ENCODE measurements around the gene PARP3. TPM values are rescaled to one million over a fixed set of nuclear protein-coding genes. Genes with fewer than 3 reads are reported as not detected.

The PARP3 gene
- total RNA-seq, 2 donors from 2014 or later: 22.9 to 27.1 TPM

- DNase-seq: no peak
- Mint-ChIP-seq H3K9me3 (no peaks in the 10 kb centered on the region), H3K27ac (no peak overlapping the region), H3K27me3 (ENCODE audit: low read depth) (no peaks in the 10 kb centered on the region), H3K4me1 (ENCODE audit: low read depth) (peaks cover 6% of the 10 kb centered on the region), H3K36me3 (ENCODE audit: insufficient read depth in 2 of 2) (no peaks in the 10 kb centered on the region), H3K4me3 (no peak overlapping the region)
- no peak for ATAC-seq (replicated peaks in 1 of 2)
These were observed 5.2 kb downstream of the PARP3 start for GRCh38 chr3:51947215-51947900.

- no peak overlapping the region for H3K4me3 Mint-ChIP-seq
- ATAC-seq (replicated peaks in 1 of 2) (no peak), DNase-seq (no peak)
- H3K9me3 Mint-ChIP-seq: no peaks in the 10 kb centered on the region
- peaks cover 2% of the 10 kb centered on the region for H3K4me1 Mint-ChIP-seq (ENCODE audit: low read depth)
- no peak overlapping the region for H3K27ac Mint-ChIP-seq
- H3K27me3 Mint-ChIP-seq (ENCODE audit: low read depth): peaks cover 4% of the 10 kb centered on the region
- no peaks in the 10 kb centered on the region for H3K36me3 Mint-ChIP-seq (ENCODE audit: insufficient read depth in 2 of 2)
These were observed 5.9 kb downstream of the PARP3 start for GRCh38 chr3:51948016-51948580.

DNA sequence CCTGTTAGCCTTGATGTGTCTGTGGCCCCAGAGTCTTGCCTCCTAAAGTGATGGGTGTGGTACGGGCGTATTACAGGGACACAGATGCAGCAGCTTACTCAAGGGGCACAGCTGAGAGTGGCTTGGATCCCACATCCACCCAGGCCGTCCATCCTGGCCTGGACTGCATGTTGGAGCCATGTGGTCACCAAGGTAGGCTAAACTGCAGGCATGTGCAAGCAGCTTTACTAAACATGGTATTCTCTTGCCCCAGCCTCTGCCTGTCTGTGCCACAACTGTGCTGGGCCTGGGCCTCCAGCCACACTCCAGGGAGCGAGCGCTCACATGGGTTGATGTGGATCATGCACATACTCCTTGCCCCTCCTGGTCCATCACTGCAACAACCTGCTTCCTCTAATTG is 7.0 kb downstream of the PARP3 start:
- Mint-ChIP-seq H3K4me1 (ENCODE audit: low read depth) (no peaks in the 10 kb centered on the region), H3K4me3 (no peak overlapping the region), H3K9me3 (no peaks in the 10 kb centered on the region), H3K36me3 (ENCODE audit: insufficient read depth in 2 of 2) (no peaks in the 10 kb centered on the region), H3K27me3 (ENCODE audit: low read depth) (peaks cover 14% of the 10 kb centered on the region), H3K27ac (no peak overlapping the region)
- DNase-seq (no peak), ATAC-seq (replicated peaks in 1 of 2) (no peak)

GRCh38 chr3:51950899-51951298 is 8.7 kb downstream of the PARP3 start:
- no peaks in the 10 kb centered on the region for H3K9me3 Mint-ChIP-seq
- H3K4me1 Mint-ChIP-seq (ENCODE audit: low read depth): no peaks in the 10 kb centered on the region
- no peak overlapping the region for H3K4me3 Mint-ChIP-seq
- H3K27me3 Mint-ChIP-seq (ENCODE audit: low read depth): peaks cover 27% of the 10 kb centered on the region
- ATAC-seq (replicated peaks in 1 of 2): no peak
- no peaks in the 10 kb centered on the region for H3K36me3 Mint-ChIP-seq (ENCODE audit: insufficient read depth in 2 of 2)
- no peak overlapping the region for H3K27ac Mint-ChIP-seq
- no peak for DNase-seq

- H3K9me3 Mint-ChIP-seq: no peaks in the 10 kb centered on the region
- ATAC-seq (replicated peaks in 1 of 2): no peak
- DNase-seq: no peak
- no peak overlapping the region for H3K27ac Mint-ChIP-seq
- H3K4me3 Mint-ChIP-seq: peak overlapping the region in 1 of 2 donors; percentile 4
- H3K36me3 Mint-ChIP-seq (ENCODE audit: insufficient read depth in 2 of 2): peaks cover 0 to 2% of the 10 kb centered on the region in 2 donors
- H3K4me1 Mint-ChIP-seq (ENCODE audit: low read depth): no peaks in the 10 kb centered on the region
- H3K27me3 Mint-ChIP-seq (ENCODE audit: low read depth): peaks cover 27% of the 10 kb centered on the region
These were observed 11.3 kb downstream of the PARP3 start for GRCh38 chr3:51953445-51953844.

- Mint-ChIP-seq H3K4me1 (ENCODE audit: low read depth) (no peaks in the 10 kb centered on the region), H3K27ac (no peak overlapping the region), H3K36me3 (ENCODE audit: insufficient read depth in 2 of 2) (peaks cover 0 to 2% of the 10 kb centered on the region in 2 donors), H3K9me3 (no peaks in the 10 kb centered on the region), H3K27me3 (ENCODE audit: low read depth) (peaks cover 27% of the 10 kb centered on the region), H3K4me3 (no peak overlapping the region)
- ATAC-seq (replicated peaks in 1 of 2): no peak
- DNase-seq: no peak
These were observed 11.9 kb downstream of the PARP3 start for GRCh38 chr3:51954105-51954504.

DNA sequence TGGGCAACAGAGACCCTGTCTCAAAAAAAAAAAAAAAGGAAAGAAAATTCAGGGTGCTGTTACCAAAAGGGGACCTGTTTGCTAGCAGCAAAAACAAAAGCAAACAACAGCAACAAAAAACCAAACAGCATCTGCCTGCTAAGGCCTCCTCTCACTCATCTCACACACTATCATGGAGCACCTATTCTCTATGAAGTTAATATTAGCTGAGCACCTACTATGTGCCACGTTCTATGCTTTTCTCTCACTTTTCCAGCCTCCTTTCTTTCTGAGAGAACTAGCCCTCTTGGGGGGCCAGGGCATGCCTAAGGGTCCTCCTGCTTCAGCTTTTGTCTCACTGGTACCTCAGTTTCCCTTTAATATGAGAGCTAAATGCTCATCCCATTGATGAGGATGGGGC is 12.6 kb downstream of the PARP3 start:
- peaks cover 0 to 2% of the 10 kb centered on the region in 2 donors for H3K36me3 Mint-ChIP-seq (ENCODE audit: insufficient read depth in 2 of 2)
- no peak overlapping the region for H3K27ac Mint-ChIP-seq
- H3K4me1 Mint-ChIP-seq (ENCODE audit: low read depth): no peaks in the 10 kb centered on the region
- no peak for DNase-seq
- no peaks in the 10 kb centered on the region for H3K9me3 Mint-ChIP-seq
- H3K4me3 Mint-ChIP-seq: no peak overlapping the region
- H3K27me3 Mint-ChIP-seq (ENCODE audit: low read depth): peaks cover 27% of the 10 kb centered on the region
- no peak for ATAC-seq (replicated peaks in 1 of 2)

GRCh38 chr3:51955175-51955892 is 13.2 kb downstream of the PARP3 start, which contains the start of gene GPR62:
GPR62 (plus strand) TSS chr3:51955381; CDS start chr3:51955653, 272 bp downstream.
- Mint-ChIP-seq H3K36me3 (ENCODE audit: insufficient read depth in 2 of 2) (peaks cover 0 to 2% of the 10 kb centered on the region in 2 donors), H3K4me3 (peak within 1 kb of the TSS; percentile 48 to 65), H3K4me1 (ENCODE audit: low read depth) (no peaks in the 10 kb centered on the region), H3K9me3 (no peaks in the 10 kb centered on the region), H3K27me3 (ENCODE audit: low read depth) (peaks cover 27% of the 10 kb centered on the region), H3K27ac (no peak within 1 kb of the TSS)
- no peak for DNase-seq
- no peak for ATAC-seq (replicated peaks in 1 of 2)

DNA sequence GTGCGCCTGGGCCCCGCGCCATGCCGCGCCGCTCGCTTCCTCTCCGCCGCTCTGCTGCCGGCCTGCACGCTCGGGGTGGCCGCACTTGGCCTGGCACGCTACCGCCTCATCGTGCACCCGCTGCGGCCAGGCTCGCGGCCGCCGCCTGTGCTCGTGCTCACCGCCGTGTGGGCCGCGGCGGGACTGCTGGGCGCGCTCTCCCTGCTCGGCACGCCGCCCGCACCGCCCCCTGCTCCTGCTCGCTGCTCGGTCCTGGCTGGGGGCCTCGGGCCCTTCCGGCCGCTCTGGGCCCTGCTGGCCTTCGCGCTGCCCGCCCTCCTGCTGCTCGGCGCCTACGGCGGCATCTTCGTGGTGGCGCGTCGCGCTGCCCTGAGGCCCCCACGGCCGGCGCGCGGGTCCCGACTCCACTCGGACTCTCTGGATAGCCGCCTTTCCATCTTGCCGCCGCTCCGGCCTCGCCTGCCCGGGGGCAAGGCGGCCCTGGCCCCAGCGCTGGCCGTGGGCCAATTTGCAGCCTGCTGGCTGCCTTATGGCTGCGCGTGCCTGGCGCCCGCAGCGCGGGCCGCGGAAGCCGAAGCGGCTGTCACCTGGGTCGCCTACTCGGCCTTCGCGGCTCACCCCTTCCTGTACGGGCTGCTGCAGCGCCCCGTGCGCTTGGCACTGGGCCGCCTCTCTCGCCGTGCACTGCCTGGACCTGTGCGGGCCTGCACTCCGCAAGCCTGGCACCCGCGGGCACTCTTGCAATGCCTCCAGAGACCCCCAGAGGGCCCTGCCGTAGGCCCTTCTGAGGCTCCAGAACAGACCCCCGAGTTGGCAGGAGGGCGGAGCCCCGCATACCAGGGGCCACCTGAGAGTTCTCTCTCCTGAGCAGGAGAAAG is 14.0 kb downstream of the PARP3 start:
- no peaks in the 10 kb centered on the region for H3K9me3 Mint-ChIP-seq
- H3K4me1 Mint-ChIP-seq (ENCODE audit: low read depth): no peaks in the 10 kb centered on the region
- DNase-seq (peak; percentile 45 to 64), ATAC-seq (replicated peaks in 1 of 2) (peak; percentile 80 to 86)
- peak overlapping the region; percentile 48 to 65 for H3K4me3 Mint-ChIP-seq
- H3K27me3 Mint-ChIP-seq (ENCODE audit: low read depth): peaks cover 27% of the 10 kb centered on the region
- peaks cover 0 to 2% of the 10 kb centered on the region in 2 donors for H3K36me3 Mint-ChIP-seq (ENCODE audit: insufficient read depth in 2 of 2)
- H3K27ac Mint-ChIP-seq: no peak overlapping the region

GRCh38 chr3:51957520-51958205 is 15.5 kb downstream of the PARP3 start:
- Mint-ChIP-seq H3K36me3 (ENCODE audit: insufficient read depth in 2 of 2) (peaks cover 0 to 2% of the 10 kb centered on the region in 2 donors), H3K27ac (no peak overlapping the region), H3K27me3 (ENCODE audit: low read depth) (peaks cover 27% of the 10 kb centered on the region), H3K4me3 (no peak overlapping the region), H3K9me3 (no peaks in the 10 kb centered on the region), H3K4me1 (ENCODE audit: low read depth) (no peaks in the 10 kb centered on the region)
- DNase-seq (no peak), ATAC-seq (replicated peaks in 1 of 2) (no peak)

GRCh38 chr3:51958603-51959521 is 16.7 kb downstream of the PARP3 start:
- Mint-ChIP-seq H3K4me3 (no peak overlapping the region), H3K36me3 (ENCODE audit: insufficient read depth in 2 of 2) (peaks cover 0 to 2% of the 10 kb centered on the region in 2 donors), H3K27me3 (ENCODE audit: low read depth) (peaks cover 15% of the 10 kb centered on the region), H3K4me1 (ENCODE audit: low read depth) (no peaks in the 10 kb centered on the region), H3K27ac (no peak overlapping the region), H3K9me3 (no peaks in the 10 kb centered on the region)
- no peak for DNase-seq
- ATAC-seq (replicated peaks in 1 of 2): no peak

All from activated T-cell treated with anti-CD3 and anti-CD28 coated beads, Interleukin-2, amount 50 U/mL, for 72 hours (primary cell).